MCF 10A (cell line): Measurements from ENCODE around the gene ADNP. TPM values are rescaled to one million over a fixed set of nuclear protein-coding genes. Genes with fewer than 3 reads are reported as not detected.

Source experiments
- BruUV-seq: library from RNA; stranded (reverse); fragments of 400-500 nt; replicated peaks from 2 replicates; lab custom pipeline; 2021; lab: Mats Ljungman, UMichigan
- CTCF ChIA-PET: fragments of 300-600 bp; sonication (Branson Sonifier 250); formaldehyde crosslinking; extraction: SDS; loops from one replicate; lab custom pipeline; 2021; ENCODE audit warnings: antibody characterized with exemption, inconsistent platforms; lab: Yijun Ruan, JAX
- POLR2A ChIA-PET: fragments of 300-600, 350-650 bp; sonication (Branson Sonifier 250); formaldehyde crosslinking; extraction: SDS; loops from one replicate; lab custom pipeline; 2020; ENCODE audit warnings: antibody characterized with exemption, inconsistent platforms; lab: Yijun Ruan, JAX
- DNase-seq: peaks from one replicate; pipeline ENCODE4 v3.0.0-alpha.2; 2018; ENCODE audit not compliant: unreplicated experiment
- H3K27ac Mint-ChIP-seq: one replicate; pipeline ENCODE4 v1.8.0; 2022; ENCODE audit warnings: mild to moderate bottlenecking, low read depth, mixed read lengths; ENCODE audit not compliant: unreplicated experiment
- H3K27me3 Mint-ChIP-seq: one replicate; pipeline ENCODE4 v1.8.0; 2022; ENCODE audit warnings: mixed read lengths; ENCODE audit not compliant: insufficient read depth, unreplicated experiment
- H3K36me3 Mint-ChIP-seq: one replicate; pipeline ENCODE4 v1.8.0; 2022; ENCODE audit warnings: mild to moderate bottlenecking, moderate library complexity, mixed read lengths; ENCODE audit not compliant: insufficient read depth, unreplicated experiment
- H3K4me1 Mint-ChIP-seq: one replicate; pipeline ENCODE4 v1.8.0; 2022; ENCODE audit warnings: mixed read lengths; ENCODE audit not compliant: insufficient read depth, unreplicated experiment
- H3K4me3 Mint-ChIP-seq: one replicate; pipeline ENCODE4 v1.8.0; 2022; ENCODE audit warnings: mild to moderate bottlenecking, moderate library complexity, mixed read lengths; ENCODE audit not compliant: unreplicated experiment
- H3K9me3 Mint-ChIP-seq: one replicate; pipeline ENCODE4 v1.8.0; 2022; ENCODE audit warnings: mixed read lengths; ENCODE audit not compliant: unreplicated experiment
- CTCF ChIP-seq: fragments of 200-600 bp; IDR thresholded peaks from one replicate; pipeline ENCODE4 v1.8.0; 2022; ENCODE audit warnings: antibody characterized with exemption, mild to moderate bottlenecking; ENCODE audit not compliant: unreplicated experiment
- intact Hi-C: fragments of 100-400 bp; cut with micrococcal nuclease; formaldehyde crosslinking; loops from 2 replicates; pipeline ENCODE4 v1.14.1; 2022
- total RNA-seq: library from RNA; stranded (reverse); gene quantifications from 2 replicates; pipeline ENCODE4 v1.2.3, GENCODE V29; 2022

The ADNP gene
- total RNA-seq, 1 experiment from 2014 or later = 77.5 TPM

- DNase-seq = no peak
- Mint-ChIP-seq H3K27me3 (no peaks in the 10 kb centered on the region), H3K4me1 (peaks cover 19% of the 10 kb centered on the region), H3K36me3 (peaks cover 6% of the 10 kb centered on the region), H3K27ac (no peak overlapping the region), H3K4me3 (no peak overlapping the region), H3K9me3 (no peaks in the 10 kb centered on the region)
- TF ChIP-seq CTCF = no peak
- ChIA-PET CTCF (interaction anchor here (0.6 to 2.1 kb wide), 8 partner anchors 10 to 885 kb away, joined by 3 to 11 read pairs (median 4); partner anchors contain the start of gene BCAS4), POLR2A (interaction anchor here (0.9 to 3.6 kb wide), 9 partner anchors 9 to 91 kb away, joined by 3 to 22 read pairs (median 6); partner anchors contain the start of gene ADNP)
- intact Hi-C loops = no loop called here
- BruUV-seq = no TSS peak
Measured at GRCh38 chr20:50866036-50866685, 65.1 kb downstream of the ADNP start.

GRCh38 chr20:50865591-50865990, 65.6 kb downstream of the ADNP start:
- Mint-ChIP-seq H3K4me1 (peaks cover 19% of the 10 kb centered on the region), H3K27ac (no peak overlapping the region), H3K27me3 (no peaks in the 10 kb centered on the region), H3K4me3 (no peak overlapping the region), H3K36me3 (peaks cover 6% of the 10 kb centered on the region), H3K9me3 (no peaks in the 10 kb centered on the region)
- ChIA-PET POLR2A (interaction anchor here (0.8 to 3.6 kb wide), 12 partner anchors 9 to 91 kb away, joined by 3 to 22 read pairs (median 4); partner anchors contain the start of gene ADNP), CTCF (interaction anchor here (0.7 to 2.1 kb wide), 8 partner anchors 9 to 71 kb away, joined by 3 to 11 read pairs (median 4); partner anchors contain the start of gene BCAS4)
- no TSS peak for BruUV-seq
- TF ChIP-seq CTCF = no peak
- DNase-seq = no peak
- intact Hi-C loops = no loop called here

GRCh38 chr20:50865114-50865513, 66.1 kb downstream of the ADNP start:
- Mint-ChIP-seq H3K9me3 (no peaks in the 10 kb centered on the region), H3K27ac (no peak overlapping the region), H3K27me3 (no peaks in the 10 kb centered on the region), H3K36me3 (peaks cover 6% of the 10 kb centered on the region), H3K4me3 (no peak overlapping the region), H3K4me1 (peaks cover 19% of the 10 kb centered on the region)
- intact Hi-C loops = no loop called here
- no peak for DNase-seq
- BruUV-seq = no TSS peak
- POLR2A ChIA-PET = interaction anchor here (0.8 to 3.6 kb wide), 10 partner anchors 8 to 66 kb away, joined by 3 to 22 read pairs (median 4); partner anchors contain the start of gene ADNP
- CTCF ChIA-PET = interaction anchor here (0.6 to 2.1 kb wide), 8 partner anchors 8 to 687 kb away, joined by 3 to 11 read pairs (median 4); partner anchors contain the start of gene BCAS4
- TF ChIP-seq CTCF = no peak

- H3K4me3 Mint-ChIP-seq = no peak overlapping the region
- DNase-seq = no peak
- BruUV-seq = no TSS peak
- intact Hi-C loops = no loop called here
- no peak for TF ChIP-seq CTCF
- ChIA-PET POLR2A (interaction anchor here (0.6 to 1.0 kb wide), 2 partner anchors 18 to 20 kb away, joined by 3 read pairs; no protein-coding TSS in a partner anchor), CTCF (interaction anchor here (0.7 kb wide), 2 partner anchors 21 to 199 kb away, joined by 3 read pairs; no protein-coding TSS in a partner anchor)
- H3K4me1 Mint-ChIP-seq = peaks cover 10% of the 10 kb centered on the region
- H3K27ac Mint-ChIP-seq = no peak overlapping the region
- H3K9me3 Mint-ChIP-seq = no peaks in the 10 kb centered on the region
- H3K27me3 Mint-ChIP-seq = no peaks in the 10 kb centered on the region
- peaks cover 6% of the 10 kb centered on the region for H3K36me3 Mint-ChIP-seq
Measured at GRCh38 chr20:50862546-50862945, 68.7 kb downstream of the ADNP start.
